ENCODE results near the gene CDH12. TPM values are rescaled to one million over a fixed set of nuclear protein-coding genes. Genes with fewer than 3 reads are reported as not detected.

Gene CDH12
- total RNA-seq, 4 donors from 2014 or later: not detected

GRCh38 chr5:22431840-22432239, 421.3 kb downstream of the CDH12 start:
- ATAC-seq (no peak), DNase-seq (no peak)
- TF ChIP-seq POLR2A (IDR thresholded peaks at IDR 0.05) (no peak), CTCF (IDR thresholded peaks at IDR 0.05 in 4 of 5, conservative IDR thresholded peaks at IDR 0.05 in 1 of 5) (no peak)
- Histone ChIP-seq H3K4me3 (no peak overlapping the region), H3K9me3 (no peaks in the 10 kb centered on the region), H3K27me3 (no peaks in the 10 kb centered on the region), H3K27ac (no peak overlapping the region), H3K4me1 (no peaks in the 10 kb centered on the region), H3K36me3 (no peaks in the 10 kb centered on the region)
- in situ Hi-C loops (cut with MboI; ENCODE audit: low sequenced_read_pairs in 4 of 4): no loop called here
- intact Hi-C loops (cut with DNase I; ENCODE audit: low total_unique reads): no loop called here

GRCh38 chr5:22431406-22431805, 421.7 kb downstream of the CDH12 start:
- no peak for TF ChIP-seq CTCF (IDR thresholded peaks at IDR 0.05 in 4 of 5, conservative IDR thresholded peaks at IDR 0.05 in 1 of 5)
- TF ChIP-seq POLR2A (IDR thresholded peaks at IDR 0.05): no peak
- H3K9me3 ChIP-seq: no peaks in the 10 kb centered on the region
- no peak for ATAC-seq
- in situ Hi-C loops (cut with MboI; ENCODE audit: low sequenced_read_pairs in 4 of 4) (no loop called here), intact Hi-C loops (cut with DNase I; ENCODE audit: low total_unique reads) (no loop called here)
- H3K36me3 ChIP-seq: no peaks in the 10 kb centered on the region
- no peaks in the 10 kb centered on the region for H3K4me1 ChIP-seq
- H3K27ac ChIP-seq: no peak overlapping the region
- no peaks in the 10 kb centered on the region for H3K27me3 ChIP-seq
- no peak for DNase-seq
- H3K4me3 ChIP-seq: no peak overlapping the region

- no peaks in the 10 kb centered on the region for H3K36me3 ChIP-seq
- H3K27ac ChIP-seq: no peak overlapping the region
- ATAC-seq: no peak
- no peaks in the 10 kb centered on the region for H3K27me3 ChIP-seq
- TF ChIP-seq POLR2A (IDR thresholded peaks at IDR 0.05) (no peak), CTCF (IDR thresholded peaks at IDR 0.05 in 4 of 5, conservative IDR thresholded peaks at IDR 0.05 in 1 of 5) (no peak)
- H3K9me3 ChIP-seq: no peaks in the 10 kb centered on the region
- in situ Hi-C loops (cut with MboI; ENCODE audit: low sequenced_read_pairs in 4 of 4): no loop called here
- intact Hi-C loops (cut with DNase I; ENCODE audit: low total_unique reads): no loop called here
- DNase-seq: no peak
- no peaks in the 10 kb centered on the region for H3K4me1 ChIP-seq
- no peak overlapping the region for H3K4me3 ChIP-seq
Measured at GRCh38 chr5:22411554-22412349, 441.4 kb downstream of the CDH12 start.

DNA sequence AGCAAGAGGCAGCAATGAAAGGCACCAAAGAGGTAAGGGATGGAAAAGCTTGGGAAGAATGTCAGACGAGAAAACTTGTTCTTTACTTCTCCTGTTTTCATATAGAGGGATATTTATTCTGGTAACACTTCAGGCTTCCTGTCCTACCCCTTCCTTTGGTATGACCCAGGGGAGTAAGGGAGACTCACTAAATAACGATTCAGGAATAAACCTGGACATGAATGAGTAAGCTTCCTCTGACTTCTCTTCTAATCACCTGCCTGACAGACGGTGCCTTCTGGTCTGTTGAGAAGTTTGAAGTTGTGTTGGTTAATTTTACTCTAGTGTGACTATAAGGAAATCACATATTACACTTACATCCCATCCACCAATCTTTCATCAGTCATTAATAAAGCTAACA, 461.2 kb downstream of the CDH12 start:
- DNase-seq: no peak

More for the DNA sequence above, 461.2 kb downstream of the CDH12 start:
- H3K27ac ChIP-seq: no peak overlapping the region
- TF ChIP-seq CTCF (IDR thresholded peaks at IDR 0.05 in 4 of 5, conservative IDR thresholded peaks at IDR 0.05 in 1 of 5) (no peak), POLR2A (IDR thresholded peaks at IDR 0.05) (no peak)
- no peaks in the 10 kb centered on the region for H3K9me3 ChIP-seq
- no peaks in the 10 kb centered on the region for H3K4me1 ChIP-seq
- in situ Hi-C loops (cut with MboI; ENCODE audit: low sequenced_read_pairs in 4 of 4) (no loop called here), intact Hi-C loops (cut with DNase I; ENCODE audit: low total_unique reads) (no loop called here)
- no peak for ATAC-seq
- no peaks in the 10 kb centered on the region for H3K36me3 ChIP-seq
- no peak overlapping the region for H3K4me3 ChIP-seq
- no peaks in the 10 kb centered on the region for H3K27me3 ChIP-seq

Data from gastrocnemius medialis (tissue), 4 donors.